Right lobe of liver (tissue), 6 donors: ENCODE results near the gene GMPPB. TPM values are rescaled to one million over a fixed set of nuclear protein-coding genes. Genes with fewer than 3 reads are reported as not detected.

Source experiments
- ATAC-seq, 4 donors: fragments of 200-7000 bp; cut with Tn5 transposase; one replicate each; pipeline ENCODE4 v1.9.1; 2020; ENCODE audit warnings: mild to moderate bottlenecking in 4 of 4, moderate library complexity in 4 of 4
- DNase-seq, 3 donors: peaks; one replicate each; pipeline ENCODE4 v3.0.0-alpha.2; 2020
- H3K27ac ChIP-seq, 3 donors: fragments of 200-600 bp; one replicate each; pipeline ENCODE4 v1.8.0; 2022
- H3K27me3 ChIP-seq, 2 donors: fragments of 200-600 bp; one replicate each; pipeline ENCODE4 v1.8.0; 2022
- H3K36me3 ChIP-seq, 4 donors: fragments of 200-600 bp; sonication (generic) in 1 of 4; one replicate each; pipeline versions ENCODE4 v1.5.1 to v1.8.0; 2017 to 2022; ENCODE audit warnings: control low read depth in 1 of 4
- H3K4me1 ChIP-seq, 4 donors: fragments of 200-600 bp; sonication (generic) in 1 of 4; one replicate each; pipeline versions ENCODE4 v1.5.1 to v1.8.0; 2017 to 2022; ENCODE audit warnings: control low read depth in 1 of 4
- H3K4me3 ChIP-seq, 3 donors: fragments of 200-600 bp; one replicate each; pipeline ENCODE4 v1.8.0; 2022
- H3K9me3 ChIP-seq, 4 donors: fragments of 200-600 bp; sonication (generic) in 1 of 4; one replicate each; pipeline versions ENCODE4 v1.5.1 to v1.8.0; 2017 to 2022; ENCODE audit warnings: control low read depth in 1 of 4
- CTCF ChIP-seq, 4 donors: fragments of 200-600 bp in 3 of 4; fragments of 450-650 bp in 1 of 4; IDR thresholded peaks; one replicate each; pipeline versions ENCODE4 v1.5.1 to v1.8.0; 2016 to 2022; ENCODE audit warnings: antibody characterized with exemption in 4 of 4, mild to moderate bottlenecking in 2 of 4
- POLR2A ChIP-seq: fragments of 450-650 bp; IDR thresholded peaks from one replicate; pipeline ENCODE4 v1.6.1; 2017; ENCODE audit warnings: antibody characterized with exemption, mild to moderate bottlenecking
- WGBS: methylation state at CpG from one replicate; pipeline ENCODE4 v1.1.6; 2018; ENCODE audit warnings: low coverage, low lambda C conversion rate; ENCODE audit not compliant: insufficient coverage; ENCODE audit errors: missing lambda C conversion rate; 5-methylcytosine and 5-hydroxymethylcytosine counted together
- intact Hi-C, 2 donors: fragments of 100-400 bp; cut with DNase I; formaldehyde crosslinking; loops; one replicate each; pipeline versions ENCODE4 v1.11.2 to v1.14.1; 2022
- total RNA-seq, 6 experiments: library from RNA; depleted of rRNA in 2 of 6; stranded (reverse); fragments of >200 nt in 2 of 6; fragmentation: NEBNext Ultra II Directional in 3 of 6; extraction: Animal tissue kit (Norgen Biotek cat#: 25700) in 3 of 6; gene quantifications; one replicate each; pipeline versions ENCODE4 v1.1.0 to v1.2.4, GENCODE V29; 2016 to 2023
- donor health status: DM: no; HTN: yes; CAD: no.
- donor health status: DM: no; HTN: no; CAD: no.
- donor health status: DM: no; HTN: no; CAD: no.
- donor health status: DM: no; HTN: yes; CAD: no.
- donor health status: DM: no; HTN: yes; CAD: no.

GMPPB gene
- total RNA-seq, 6 experiments from 2014 or later, result 12.2 to 34.2 (median 25.6) TPM

GRCh38 chr3:49769286-49769915, 45.6 kb upstream of the GMPPB start:
- TF ChIP-seq POLR2A (no peak), CTCF (IDR thresholded peaks at IDR 0.05) (no peak)
- H3K36me3 ChIP-seq, result no peaks in the 10 kb centered on the region
- intact Hi-C loops, result no loop called here
- DNase-seq (no peak), ATAC-seq (peak in 2 of 4 donors; percentile 33 to 46)
- H3K4me1 ChIP-seq, result peaks cover 0 to 4% (median 0%) of the 10 kb centered on the region in 4 donors
- no peaks in the 10 kb centered on the region for H3K9me3 ChIP-seq
- H3K27me3 ChIP-seq, result no peaks in the 10 kb centered on the region
- H3K4me3 ChIP-seq, result no peak overlapping the region
- WGBS, result 47% methylated on average over 3 of the region's 3 CpGs
- no peak overlapping the region for H3K27ac ChIP-seq

GRCh38 chr3:49763981-49764380, 40.2 kb upstream of the GMPPB start:
- TF ChIP-seq POLR2A, result no peak
- no peak for TF ChIP-seq CTCF (IDR thresholded peaks at IDR 0.05)

GRCh38 chr3:49761661-49762060, 37.9 kb upstream of the GMPPB start:
- Histone ChIP-seq H3K27me3 (no peaks in the 10 kb centered on the region), H3K36me3 (no peaks in the 10 kb centered on the region), H3K4me1 (no peaks in the 10 kb centered on the region), H3K9me3 (no peaks in the 10 kb centered on the region), H3K27ac (no peak overlapping the region), H3K4me3 (no peak overlapping the region)
- WGBS, result 86% methylated on average over 3 of the region's 3 CpGs
- intact Hi-C loops, result no loop called here
- DNase-seq, result no peak
- TF ChIP-seq POLR2A (no peak), CTCF (IDR thresholded peaks at IDR 0.05) (no peak)
- no peak for ATAC-seq

More at GRCh38 chr3:49763981-49764380, 40.2 kb upstream of the GMPPB start:
- no peaks in the 10 kb centered on the region for H3K27me3 ChIP-seq
- ATAC-seq (no peak), DNase-seq (no peak)
- peaks cover 0 to 1% (median 0%) of the 10 kb centered on the region in 4 donors for H3K4me1 ChIP-seq
- 91% methylated on average over 4 of the region's 4 CpGs for WGBS
- no peaks in the 10 kb centered on the region for H3K9me3 ChIP-seq
- no peak overlapping the region for H3K4me3 ChIP-seq
- no peaks in the 10 kb centered on the region for H3K36me3 ChIP-seq
- intact Hi-C loops, result no loop called here
- no peak overlapping the region for H3K27ac ChIP-seq

- no peaks in the 10 kb centered on the region for H3K27me3 ChIP-seq
- H3K4me3 ChIP-seq, result no peak overlapping the region
- no peaks in the 10 kb centered on the region for H3K4me1 ChIP-seq
- intact Hi-C loops, result no loop called here
- TF ChIP-seq CTCF (IDR thresholded peaks at IDR 0.05) (no peak), POLR2A (no peak)
- WGBS, result 57% methylated on average over 1 of the region's 1 CpG
- no peak overlapping the region for H3K27ac ChIP-seq
- H3K36me3 ChIP-seq, result no peaks in the 10 kb centered on the region
- no peak for DNase-seq
- ATAC-seq, result no peak
- H3K9me3 ChIP-seq, result no peaks in the 10 kb centered on the region
These were observed 35.5 kb upstream of the GMPPB start for GRCh38 chr3:49759226-49759625.
